HFFc6 (cell line): ENCODE measurements around the gene PILRB. TPM values are rescaled to one million over a fixed set of nuclear protein-coding genes. Genes with fewer than 3 reads are reported as not detected.
"Not testable (repeated sequence)": the region's sequence is repeated elsewhere in the genome, so short reads cannot be mapped to it uniquely, and the experiment has no call there.

ENCODE experiments used
- DNase-seq: peaks from one replicate; pipeline ENCODE4 v3.0.0-alpha.2; 2018
- H3K27ac Mint-ChIP-seq: 2 replicates; pipeline ENCODE4 v1.8.0; 2020; ENCODE audit warnings: mild to moderate bottlenecking, mixed read lengths
- H3K27me3 Mint-ChIP-seq: 2 replicates; pipeline ENCODE4 v1.8.0; 2021; ENCODE audit warnings: mild to moderate bottlenecking, moderate library complexity, mixed read lengths; ENCODE audit not compliant: insufficient read depth
- H3K36me3 Mint-ChIP-seq: 2 replicates; pipeline ENCODE4 v1.8.0; 2021; ENCODE audit warnings: low read depth, mixed read lengths
- H3K4me1 Mint-ChIP-seq: 2 replicates; pipeline ENCODE4 v1.8.0; 2020; ENCODE audit warnings: low read depth, mixed read lengths
- H3K4me3 Mint-ChIP-seq: 2 replicates; pipeline ENCODE4 v1.8.0; 2020; ENCODE audit warnings: mild to moderate bottlenecking, moderate library complexity, mixed read lengths
- H3K9me3 Mint-ChIP-seq: 2 replicates; pipeline ENCODE4 v1.8.0; 2020; ENCODE audit warnings: mild to moderate bottlenecking, mixed read lengths
- total RNA-seq, 6 experiments: library from RNA; stranded (reverse); fragmentation: NEBNext Ultra II Directional; extraction: Animal tissue kit (Norgen Biotek cat#: 25700); gene quantifications; 2 replicates in 1 of 6; 3 replicates in 5 of 6; pipeline ENCODE4 v1.2.3, GENCODE V29; 2021
- TF ChIP-seq, protein P1 (sequence below): fragments of 200-600 bp; sonication (generic); IDR thresholded peaks from 2 replicates; pipeline ENCODE4 v1.5.0; 2021; ENCODE audit warnings: antibody characterized with exemption, mild to moderate bottlenecking

PILRB gene
- total RNA-seq, 6 experiments from 2014 or later, result 7.0 to 12.6 (median 10.6) TPM

DNA sequence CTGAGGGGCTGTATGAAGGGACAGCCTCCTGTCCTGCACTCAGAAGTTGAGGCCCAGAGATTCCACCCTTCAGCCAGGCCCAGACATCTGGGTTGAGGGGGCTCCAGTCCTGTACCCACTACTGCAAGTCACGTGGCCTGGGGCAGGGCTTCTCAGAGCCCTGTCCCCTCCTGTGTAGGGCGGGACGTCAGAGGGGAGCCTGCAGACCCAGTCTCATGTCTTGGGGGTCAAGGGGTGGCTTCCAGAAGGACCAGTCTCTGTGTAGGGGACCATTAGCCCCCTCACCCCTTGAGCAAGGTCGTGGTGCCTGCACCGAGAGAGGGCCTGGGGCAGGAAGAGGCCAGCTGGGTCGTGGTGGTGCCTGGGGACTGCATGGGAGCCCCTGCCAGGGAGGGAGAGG lies 14.8 kb downstream of the PILRB start:
- Mint-ChIP-seq H3K9me3 (no peaks in the 10 kb centered on the region), H3K4me3 (no peak overlapping the region), H3K36me3 (no peaks in the 10 kb centered on the region), H3K27ac (peak overlapping the region; percentile 70; the same call in 1 of the 2 replicates), H3K4me1 (no peaks in the 10 kb centered on the region; the same call in 1 of the 2 replicates), H3K27me3 (peaks cover 6% of the 10 kb centered on the region)
- DNase-seq, result no peak
- TF ChIP-seq, protein P1, sequence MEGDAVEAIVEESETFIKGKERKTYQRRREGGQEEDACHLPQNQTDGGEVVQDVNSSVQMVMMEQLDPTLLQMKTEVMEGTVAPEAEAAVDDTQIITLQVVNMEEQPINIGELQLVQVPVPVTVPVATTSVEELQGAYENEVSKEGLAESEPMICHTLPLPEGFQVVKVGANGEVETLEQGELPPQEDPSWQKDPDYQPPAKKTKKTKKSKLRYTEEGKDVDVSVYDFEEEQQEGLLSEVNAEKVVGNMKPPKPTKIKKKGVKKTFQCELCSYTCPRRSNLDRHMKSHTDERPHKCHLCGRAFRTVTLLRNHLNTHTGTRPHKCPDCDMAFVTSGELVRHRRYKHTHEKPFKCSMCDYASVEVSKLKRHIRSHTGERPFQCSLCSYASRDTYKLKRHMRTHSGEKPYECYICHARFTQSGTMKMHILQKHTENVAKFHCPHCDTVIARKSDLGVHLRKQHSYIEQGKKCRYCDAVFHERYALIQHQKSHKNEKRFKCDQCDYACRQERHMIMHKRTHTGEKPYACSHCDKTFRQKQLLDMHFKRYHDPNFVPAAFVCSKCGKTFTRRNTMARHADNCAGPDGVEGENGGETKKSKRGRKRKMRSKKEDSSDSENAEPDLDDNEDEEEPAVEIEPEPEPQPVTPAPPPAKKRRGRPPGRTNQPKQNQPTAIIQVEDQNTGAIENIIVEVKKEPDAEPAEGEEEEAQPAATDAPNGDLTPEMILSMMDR, result no peak

GRCh38 chr7:100373261-100373831 lies 15.4 kb downstream of the PILRB start, which contains the start of gene PILRA:
TSS of gene PILRA (plus strand) at chr7:100373487. CDS start at chr7:100373657, 170 bp downstream.
- TF ChIP-seq, protein P1, result no peak
- peak within 1 kb of the TSS; percentile 70 for H3K27ac Mint-ChIP-seq
- H3K4me1 Mint-ChIP-seq, result no peaks in the 10 kb centered on the region; the same call in 1 of the 2 replicates
- no peaks in the 10 kb centered on the region for H3K36me3 Mint-ChIP-seq
- DNase-seq, result no peak
- no peaks in the 10 kb centered on the region for H3K9me3 Mint-ChIP-seq
- H3K4me3 Mint-ChIP-seq, result no peak within 1 kb of the TSS
- peaks cover 6% of the 10 kb centered on the region for H3K27me3 Mint-ChIP-seq

DNA sequence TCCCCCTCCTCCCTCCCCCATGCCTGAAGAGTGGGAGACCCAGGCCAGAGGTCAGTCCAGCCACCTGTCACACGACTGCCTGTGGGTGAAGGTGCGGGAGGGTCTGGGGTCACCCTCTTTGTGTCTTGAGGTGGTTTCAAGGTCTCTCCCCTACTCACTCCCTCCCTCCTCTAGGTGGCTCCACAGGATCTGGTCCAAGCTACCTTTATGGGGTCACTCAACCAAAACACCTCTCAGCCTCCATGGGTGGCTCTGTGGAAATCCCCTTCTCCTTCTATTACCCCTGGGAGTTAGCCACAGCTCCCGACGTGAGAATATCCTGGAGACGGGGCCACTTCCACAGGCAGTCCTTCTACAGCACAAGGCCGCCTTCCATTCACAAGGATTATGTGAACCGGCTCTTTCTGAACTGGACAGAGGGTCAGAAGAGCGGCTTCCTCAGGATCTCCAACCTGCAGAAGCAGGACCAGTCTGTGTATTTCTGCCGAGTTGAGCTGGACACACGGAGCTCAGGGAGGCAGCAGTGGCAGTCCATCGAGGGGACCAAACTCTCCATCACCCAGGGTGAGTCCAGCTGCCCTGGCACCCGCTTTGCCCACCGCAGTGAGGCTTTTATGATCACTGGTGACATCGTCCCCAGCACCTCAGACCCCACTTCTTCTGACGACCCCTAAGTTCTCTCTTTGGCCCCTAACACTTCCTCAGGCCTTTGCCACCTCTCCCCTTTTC lies 16.1 kb downstream of the PILRB start:
- not testable (repeated sequence) for H3K27me3 Mint-ChIP-seq, H3K36me3 Mint-ChIP-seq, H3K27ac Mint-ChIP-seq, DNase-seq, H3K4me1 Mint-ChIP-seq, H3K4me3 Mint-ChIP-seq, H3K9me3 Mint-ChIP-seq

GRCh38 chr7:100374601-100375000 lies 16.7 kb downstream of the PILRB start:
- Mint-ChIP-seq H3K4me3 (no peak overlapping the region), H3K9me3 (no peaks in the 10 kb centered on the region), H3K36me3 (no peaks in the 10 kb centered on the region), H3K4me1 (no peaks in the 10 kb centered on the region; the same call in 1 of the 2 replicates), H3K27me3 (peaks cover 6% of the 10 kb centered on the region), H3K27ac (no peak overlapping the region)
- DNase-seq, result no peak
- TF ChIP-seq, protein P1, result no peak

GRCh38 chr7:100376066-100376465 lies 18.1 kb downstream of the PILRB start:
- Mint-ChIP-seq H3K4me1 (no peaks in the 10 kb centered on the region; the same call in 1 of the 2 replicates), H3K27me3 (peaks cover 3% of the 10 kb centered on the region), H3K27ac (no peak overlapping the region), H3K9me3 (no peaks in the 10 kb centered on the region), H3K36me3 (no peaks in the 10 kb centered on the region), H3K4me3 (no peak overlapping the region)
- no peak for DNase-seq
- TF ChIP-seq, protein P1, result no peak

DNA sequence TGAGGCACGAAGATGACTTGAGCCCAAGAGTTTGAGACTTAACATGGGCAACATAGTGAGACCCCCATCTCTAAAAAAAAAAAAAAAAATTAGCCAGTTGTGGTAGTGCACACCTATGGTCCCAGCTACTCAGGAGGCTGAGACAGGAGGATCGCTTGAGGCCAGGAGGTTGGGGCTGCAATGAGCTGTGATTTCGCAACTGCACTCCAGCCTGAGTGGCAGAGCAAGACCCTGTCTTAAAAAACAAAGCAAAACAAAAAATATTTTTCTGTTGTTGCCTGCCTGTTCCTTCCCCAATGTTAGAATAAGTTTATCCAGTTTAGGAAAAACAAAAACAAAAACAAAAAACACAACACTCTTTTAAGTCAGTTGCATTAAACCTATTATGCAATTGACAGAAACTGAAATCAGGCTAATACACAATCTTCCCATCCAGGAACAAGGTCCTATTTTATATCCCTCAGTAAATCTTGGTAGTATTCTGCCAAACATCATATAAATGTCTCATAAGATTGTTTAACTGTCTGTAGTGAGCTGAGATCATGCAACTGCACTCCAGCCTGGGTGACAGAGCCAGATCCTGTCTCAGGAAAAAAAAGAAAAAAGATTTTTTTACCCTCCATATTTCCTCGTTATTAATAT lies 20.3 kb downstream of the PILRB start:
- DNase-seq, result no peak
- H3K27me3 Mint-ChIP-seq, result peaks cover 3% of the 10 kb centered on the region
- no peak overlapping the region for H3K27ac Mint-ChIP-seq
- no peak overlapping the region for H3K4me3 Mint-ChIP-seq
- H3K4me1 Mint-ChIP-seq, result peaks cover 7% of the 10 kb centered on the region
- no peaks in the 10 kb centered on the region; the same call in 1 of the 2 replicates for H3K9me3 Mint-ChIP-seq
- no peaks in the 10 kb centered on the region for H3K36me3 Mint-ChIP-seq
- TF ChIP-seq, protein P1, result no peak
